Common myeloid progenitor, CD34-positive (primary cell): ENCODE measurements around the gene CABLES1.

Experiments used
- CTCF ChIA-PET: fragments of 350-600 bp; sonication (Branson Sonifier 250); formaldehyde crosslinking; loops from one replicate; lab custom pipeline; 2021; ENCODE audit warnings: antibody characterized with exemption; lab: Charles Lee
- POLR2A ChIA-PET: fragments of 350-600 bp; sonication (Branson Sonifier 250); formaldehyde crosslinking; loops from one replicate; lab custom pipeline; 2021; ENCODE audit warnings: antibody characterized with exemption; lab: Charles Lee
- DNase-seq, 3 donors: peaks; one replicate each; pipeline versions ENCODE4 v3.0.0 to v3.0.0-alpha.2; 2013
- H3K27ac ChIP-seq, 2 experiments: 1 replicate in 1 of 2; 2 replicates in 1 of 2; pipeline ENCODE4 v1.7.0; 2013; ENCODE audit warnings: inconsistent platforms in 2 of 2, low read length in 2 of 2, mild to moderate bottlenecking in 2 of 2, low read depth in 1 of 2, moderate library complexity in 1 of 2; ENCODE audit not compliant: severe bottlenecking in 2 of 2, insufficient read depth in 1 of 2, poor library complexity in 1 of 2
- H3K27me3 ChIP-seq, 5 experiments: replicated peaks in 2 of 5; 1 replicate in 3 of 5; 2 replicates in 2 of 5; pipeline versions ENCODE4 v1.6.1 to v1.7.0; 2013; ENCODE audit warnings: low read length in 4 of 5, mild to moderate bottlenecking in 2 of 5, moderate library complexity in 2 of 5, inconsistent platforms in 1 of 5; ENCODE audit not compliant: insufficient read depth in 5 of 5, control insufficient read depth in 4 of 5
- H3K36me3 ChIP-seq, 4 experiments: 1 replicate in 2 of 4; 2 replicates in 2 of 4; pipeline versions ENCODE4 v1.6.1 to v1.7.0; 2013; ENCODE audit warnings: low read length in 3 of 4, control low read depth in 1 of 4, mild to moderate bottlenecking in 1 of 4; ENCODE audit not compliant: control insufficient read depth in 4 of 4, insufficient read depth in 4 of 4
- H3K4me1 ChIP-seq, 4 experiments: 1 replicate in 3 of 4; 2 replicates in 1 of 4; pipeline versions ENCODE4 v1.6.1 to v1.7.1; 2013; ENCODE audit warnings: low read length in 3 of 4, mild to moderate bottlenecking in 3 of 4, control low read depth in 1 of 4, inconsistent platforms in 1 of 4, moderate library complexity in 1 of 4; ENCODE audit not compliant: control insufficient read depth in 4 of 4, insufficient read depth in 4 of 4; ENCODE audit errors: control extremely low read depth in 1 of 4
- H3K4me3 ChIP-seq, 7 experiments: 1 replicate in 4 of 7; 2 replicates in 3 of 7; pipeline versions ENCODE4 v1.5.1 to v1.7.0; 2013; ENCODE audit warnings: mild to moderate bottlenecking in 7 of 7, low read length in 6 of 7, moderate library complexity in 6 of 7, inconsistent platforms in 2 of 7, low read depth in 2 of 7, control low read depth in 1 of 7; ENCODE audit not compliant: insufficient read depth in 4 of 7, control insufficient read depth in 1 of 7; ENCODE audit errors: extremely low read depth in 1 of 7
- H3K9me3 ChIP-seq, 5 experiments: 1 replicate in 4 of 5; 2 replicates in 1 of 5; pipeline versions ENCODE4 v1.6.1 to v1.7.1; 2013; ENCODE audit warnings: low read length in 4 of 5, mild to moderate bottlenecking in 2 of 5, inconsistent platforms in 1 of 5, low read depth in 1 of 5, moderate library complexity in 1 of 5; ENCODE audit not compliant: control insufficient read depth in 4 of 5, insufficient read depth in 2 of 5; ENCODE audit errors: control extremely low read depth in 1 of 5
- WGBS: methylation state at CpG from one replicate; pipeline ENCODE4 v1.1.5; 2013; ENCODE audit not compliant: insufficient coverage; 5-methylcytosine and 5-hydroxymethylcytosine counted together

Gene CABLES1

GRCh38 chr18:23257137-23257536 lies 121.9 kb downstream of the CABLES1 start:
- POLR2A ChIA-PET = no interaction called here
- 100% methylated on average over 9 of the region's 9 CpGs for WGBS
- CTCF ChIA-PET = interaction anchor here (0.8 to 5.4 kb wide), 4 partner anchors 8 to 67 kb away, joined by 3 to 30 read pairs (median 3); no protein-coding TSS in a partner anchor

GRCh38 chr18:23257686-23258565 lies 122.6 kb downstream of the CABLES1 start:
- ChIA-PET POLR2A (interaction anchor here (0.5 kb wide), 1 partner anchor 1673 kb away, joined by 5 read pairs; no protein-coding TSS in a partner anchor), CTCF (interaction anchor here (0.8 to 5.4 kb wide), 10 partner anchors 8 to 246 kb away, joined by 3 to 31 read pairs (median 3); no protein-coding TSS in a partner anchor)
- 66% methylated on average over 18 of the region's 25 CpGs for WGBS
- Histone ChIP-seq H3K27me3 (no peaks in the 10 kb centered on the region), H3K4me1 (peaks cover 14 to 49% (median 47%) of the 10 kb centered on the region in 4 experiments), H3K36me3 (peaks cover 9 to 44% (median 25%) of the 10 kb centered on the region in 4 experiments), H3K9me3 (no peaks in the 10 kb centered on the region), H3K27ac (peak overlapping the region; percentile 25 to 87), H3K4me3 (no peak overlapping the region)
- DNase-seq = peak in 2 of 3 donors; percentile 68 to 78

More at GRCh38 chr18:23257137-23257536, 121.9 kb downstream of the CABLES1 start:
- H3K36me3 ChIP-seq = peaks cover 12 to 52% (median 28%) of the 10 kb centered on the region in 4 experiments
- no peak for DNase-seq
- peaks cover 0 to 2% (median 0%) of the 10 kb centered on the region in 5 experiments for H3K9me3 ChIP-seq
- H3K27ac ChIP-seq = no peak overlapping the region
- H3K4me3 ChIP-seq = no peak overlapping the region
- H3K4me1 ChIP-seq = peaks cover 14 to 48% (median 45%) of the 10 kb centered on the region in 4 experiments
- no peaks in the 10 kb centered on the region for H3K27me3 ChIP-seq

GRCh38 chr18:23258566-23259469 lies 123.5 kb downstream of the CABLES1 start:
- Histone ChIP-seq H3K9me3 (no peaks in the 10 kb centered on the region), H3K4me1 (peaks cover 14 to 49% (median 47%) of the 10 kb centered on the region in 4 experiments), H3K27ac (peak overlapping the region; percentile 87 to 91), H3K27me3 (no peaks in the 10 kb centered on the region), H3K36me3 (peaks cover 9 to 36% (median 20%) of the 10 kb centered on the region in 4 experiments), H3K4me3 (peak overlapping the region in 3 of 7 experiments; percentile 32 to 66 (median 44))
- ChIA-PET POLR2A (interaction anchor here (0.5 to 2.0 kb wide), 3 partner anchors 30 to 1674 kb away, joined by 3 to 5 read pairs (median 4); no protein-coding TSS in a partner anchor), CTCF (interaction anchor here (0.8 to 5.4 kb wide), 14 partner anchors 9 to 245 kb away, joined by 3 to 31 read pairs (median 6); no protein-coding TSS in a partner anchor)
- DNase-seq = peak in 1 of 3 donors; percentile 26
- WGBS = 81% methylated on average over 9 of the region's 15 CpGs

GRCh38 chr18:23259701-23260681 lies 124.7 kb downstream of the CABLES1 start:
- Histone ChIP-seq H3K4me1 (peaks cover 14 to 55% (median 50%) of the 10 kb centered on the region in 4 experiments), H3K4me3 (peak overlapping the region in 5 of 7 experiments; percentile 12 to 66 (median 44)), H3K36me3 (peaks cover 3 to 24% (median 14%) of the 10 kb centered on the region in 4 experiments), H3K27ac (peak overlapping the region; percentile 87 to 91), H3K27me3 (no peaks in the 10 kb centered on the region), H3K9me3 (no peaks in the 10 kb centered on the region)
- DNase-seq = peak; percentile 92 to 98 (median 97)
- under 1% methylated on average over 17 of the region's 21 CpGs for WGBS
- ChIA-PET POLR2A (interaction anchor here (0.6 to 2.0 kb wide), 9 partner anchors 17 to 1015 kb away, joined by 3 to 7 read pairs (median 4); partner anchors contain the start of gene CABLES1), CTCF (interaction anchor here (1.0 to 5.4 kb wide), 14 partner anchors 8 to 128 kb away, joined by 3 to 31 read pairs (median 6); no protein-coding TSS in a partner anchor)

GRCh38 chr18:23260926-23261590 lies 125.8 kb downstream of the CABLES1 start:
- POLR2A ChIA-PET = interaction anchor here (0.6 to 2.0 kb wide), 5 partner anchors 18 to 1014 kb away, joined by 4 to 7 read pairs (median 4); no protein-coding TSS in a partner anchor
- H3K27ac ChIP-seq = peak overlapping the region; percentile 87 to 91
- H3K4me3 ChIP-seq = no peak overlapping the region
- peak in 2 of 3 donors; percentile 57 to 72 for DNase-seq
- peaks cover 14 to 65% (median 61%) of the 10 kb centered on the region in 4 experiments for H3K4me1 ChIP-seq
- no peaks in the 10 kb centered on the region for H3K9me3 ChIP-seq
- CTCF ChIA-PET = interaction anchor here (0.6 to 5.4 kb wide), 10 partner anchors 7 to 183 kb away, joined by 3 to 31 read pairs (median 6); no protein-coding TSS in a partner anchor
- 26% methylated on average over 6 of the region's 7 CpGs for WGBS
- no peaks in the 10 kb centered on the region for H3K27me3 ChIP-seq
- peaks cover 0 to 15% (median 11%) of the 10 kb centered on the region in 4 experiments for H3K36me3 ChIP-seq
